ENCODE data around the gene PCNT. TPM values are rescaled to one million over a fixed set of nuclear protein-coding genes. Genes with fewer than 3 reads are reported as not detected.

PCNT gene
- total and polyA plus RNA-seq, 10 of the 15 experiments (the other 5 are each of a cell fraction or from before 2014, with no cell fraction given), result 2.9 to 39.6 (median 20.5) TPM

DNA sequence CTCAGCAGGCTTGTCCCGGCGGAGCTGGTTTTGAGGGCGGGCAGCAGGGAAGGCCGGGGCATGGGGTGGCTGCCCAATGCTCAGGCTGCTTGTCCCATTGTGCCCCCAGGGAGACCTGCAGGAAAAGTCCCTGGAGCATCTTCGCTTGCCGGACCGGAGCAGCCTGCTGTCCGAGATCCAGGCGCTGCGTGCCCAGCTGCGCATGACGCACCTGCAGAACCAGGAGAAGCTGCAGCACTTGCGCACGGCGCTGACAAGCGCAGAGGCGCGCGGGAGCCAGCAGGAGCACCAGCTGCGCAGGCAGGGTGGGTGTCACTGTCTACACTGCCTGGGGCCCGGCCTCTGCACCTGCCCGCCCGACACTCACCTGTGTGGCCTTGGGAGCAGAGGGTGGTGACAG lies 104.3 kb downstream of the PCNT start:
- Histone ChIP-seq H3K4me1 (ENCODE audit: control insufficient read depth, insufficient read depth, low read length) (no peaks in the 10 kb centered on the region), H3K4me3 (no peak overlapping the region), H4K20me1 (ENCODE audit: control insufficient read depth, insufficient read depth) (no peaks in the 10 kb centered on the region), H3K4me2 (ENCODE audit: control insufficient read depth, insufficient read depth) (no peak overlapping the region), H2AFZ (ENCODE audit: control insufficient read depth, low read depth, low read length) (no peak overlapping the region), H3K9me3 (replicated peaks; ENCODE audit: control insufficient read depth, insufficient read depth, low read length) (no peaks in the 10 kb centered on the region), H3K9ac (ENCODE audit: control insufficient read depth, insufficient read depth, low read length) (no peak overlapping the region), H3K79me2 (ENCODE audit: control insufficient read depth, insufficient read depth, low read length) (no peaks in the 10 kb centered on the region), H3K27me3 (replicated peaks in 1 of 2; ENCODE audit: control insufficient read depth in 2 of 2, insufficient read depth in 2 of 2, low read length in 1 of 2) (no peaks in the 10 kb centered on the region), H3K27ac (ENCODE audit: control insufficient read depth, insufficient read depth) (no peak overlapping the region), H3K36me3 (ENCODE audit: control insufficient read depth in 2 of 2, insufficient read depth in 2 of 2, low read length in 1 of 2) (peaks cover 0 to 23% of the 10 kb centered on the region in 2 experiments; a peak in 3 of 4 replicates)
- no peak for ATAC-seq
- ChIA-PET RAD21 (ENCODE audit: unreplicated experiment) (no interaction called here), SMC1A (ENCODE audit: uncharacterized antibody, unreplicated experiment) (no interaction called here), POLR2A (no interaction called here), CTCF (no interaction called here)
- FAIRE-seq, result no peak
- no peak for DNase-seq (ENCODE audit: low read depth, low spot score)
- WGBS (ENCODE audit: insufficient coverage, insufficient replicate concordance, low lambda C conversion rate, missing lambda C conversion rate), result 99% methylated on average over 23 of the region's 23 CpGs
- in situ Hi-C loops (cut with MboI), result no loop called here
- TF ChIP-seq PAX5 (IDR thresholded peaks at IDR 0.05; ENCODE audit: borderline replicate concordance, low read depth, low read length), result no peak
- no TSS peak for BruUV-seq (replicated peaks)
- intact Hi-C loops (cut with micrococcal nuclease; ENCODE audit: unreplicated experiment), result no loop called here

DNA sequence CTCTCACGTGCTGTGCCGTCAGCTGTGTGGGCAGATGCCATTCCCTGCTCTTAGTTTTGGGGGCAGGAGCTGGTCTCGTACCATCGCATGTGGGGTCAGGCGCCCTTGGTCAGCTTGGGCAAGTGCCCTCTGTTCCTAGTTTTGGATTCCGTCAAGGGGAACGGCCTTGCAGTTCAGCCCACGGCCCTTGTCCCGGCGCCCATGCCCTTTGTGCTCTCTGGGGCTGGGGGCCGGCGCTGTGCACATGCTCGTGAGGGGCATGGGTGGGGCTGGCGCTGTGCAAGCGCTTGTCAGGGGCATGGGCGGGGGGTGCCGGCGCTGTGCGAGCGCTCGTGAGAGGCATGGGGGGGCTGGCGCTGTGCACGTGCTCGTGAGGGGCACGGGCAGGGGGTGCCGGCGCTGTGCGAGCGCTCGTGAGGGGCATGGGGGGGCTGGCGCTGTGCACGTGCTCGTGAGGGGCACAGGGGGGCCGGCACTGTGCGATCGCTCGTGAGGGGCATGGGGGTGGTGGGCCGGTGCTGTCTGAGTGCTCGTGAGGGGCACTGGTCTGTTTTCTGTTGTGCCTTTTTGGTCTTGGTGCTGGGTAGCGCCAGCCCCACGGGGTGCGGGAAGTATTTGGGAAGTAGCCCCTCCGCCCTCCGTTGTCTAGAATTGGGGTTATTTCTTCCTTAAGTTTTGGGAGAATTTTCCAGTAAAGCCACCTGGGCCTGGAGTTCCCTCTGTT lies 105.2 kb downstream of the PCNT start:
- Histone ChIP-seq H3K9me3 (replicated peaks; ENCODE audit: control insufficient read depth, insufficient read depth, low read length) (no peaks in the 10 kb centered on the region), H3K36me3 (ENCODE audit: control insufficient read depth in 2 of 2, insufficient read depth in 2 of 2, low read length in 1 of 2) (peaks cover 0 to 23% of the 10 kb centered on the region in 2 experiments; a peak in 3 of 4 replicates), H3K27ac (ENCODE audit: control insufficient read depth, insufficient read depth) (no peak overlapping the region), H3K4me3 (no peak overlapping the region), H3K9ac (ENCODE audit: control insufficient read depth, insufficient read depth, low read length) (no peak overlapping the region), H3K4me1 (ENCODE audit: control insufficient read depth, insufficient read depth, low read length) (no peaks in the 10 kb centered on the region), H3K27me3 (replicated peaks in 1 of 2; ENCODE audit: control insufficient read depth in 2 of 2, insufficient read depth in 2 of 2, low read length in 1 of 2) (no peaks in the 10 kb centered on the region), H4K20me1 (ENCODE audit: control insufficient read depth, insufficient read depth) (no peaks in the 10 kb centered on the region), H3K4me2 (ENCODE audit: control insufficient read depth, insufficient read depth) (no peak overlapping the region), H3K79me2 (ENCODE audit: control insufficient read depth, insufficient read depth, low read length) (no peaks in the 10 kb centered on the region), H2AFZ (ENCODE audit: control insufficient read depth, low read depth, low read length) (no peak overlapping the region)
- in situ Hi-C loops (cut with MboI), result no loop called here
- no TSS peak for BruUV-seq (replicated peaks)
- CTCF ChIA-PET, result no interaction called here
- intact Hi-C loops (cut with micrococcal nuclease; ENCODE audit: unreplicated experiment), result no loop called here
- POLR2A ChIA-PET, result no interaction called here
- ATAC-seq (no peak), FAIRE-seq (no peak), DNase-seq (ENCODE audit: low read depth, low spot score) (no peak)
- SMC1A ChIA-PET (ENCODE audit: uncharacterized antibody, unreplicated experiment), result no interaction called here
- whole genome bisulfite sequencing (ENCODE audit: insufficient coverage, insufficient replicate concordance, low lambda C conversion rate, missing lambda C conversion rate), result 97% methylated on average over 31 of the region's 44 CpGs
- RAD21 ChIA-PET (ENCODE audit: unreplicated experiment), result no interaction called here
- TF ChIP-seq, protein P1, sequence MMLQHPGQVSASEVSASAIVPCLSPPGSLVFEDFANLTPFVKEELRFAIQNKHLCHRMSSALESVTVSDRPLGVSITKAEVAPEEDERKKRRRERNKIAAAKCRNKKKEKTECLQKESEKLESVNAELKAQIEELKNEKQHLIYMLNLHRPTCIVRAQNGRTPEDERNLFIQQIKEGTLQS (IDR thresholded peaks at IDR 0.05; ENCODE audit: borderline replicate concordance, extremely low read depth, low read depth, low read length), result no peak
- no peak for TF ChIP-seq ATF7 (IDR thresholded peaks at IDR 0.05; ENCODE audit: low read depth)
- TF ChIP-seq, protein P2, sequence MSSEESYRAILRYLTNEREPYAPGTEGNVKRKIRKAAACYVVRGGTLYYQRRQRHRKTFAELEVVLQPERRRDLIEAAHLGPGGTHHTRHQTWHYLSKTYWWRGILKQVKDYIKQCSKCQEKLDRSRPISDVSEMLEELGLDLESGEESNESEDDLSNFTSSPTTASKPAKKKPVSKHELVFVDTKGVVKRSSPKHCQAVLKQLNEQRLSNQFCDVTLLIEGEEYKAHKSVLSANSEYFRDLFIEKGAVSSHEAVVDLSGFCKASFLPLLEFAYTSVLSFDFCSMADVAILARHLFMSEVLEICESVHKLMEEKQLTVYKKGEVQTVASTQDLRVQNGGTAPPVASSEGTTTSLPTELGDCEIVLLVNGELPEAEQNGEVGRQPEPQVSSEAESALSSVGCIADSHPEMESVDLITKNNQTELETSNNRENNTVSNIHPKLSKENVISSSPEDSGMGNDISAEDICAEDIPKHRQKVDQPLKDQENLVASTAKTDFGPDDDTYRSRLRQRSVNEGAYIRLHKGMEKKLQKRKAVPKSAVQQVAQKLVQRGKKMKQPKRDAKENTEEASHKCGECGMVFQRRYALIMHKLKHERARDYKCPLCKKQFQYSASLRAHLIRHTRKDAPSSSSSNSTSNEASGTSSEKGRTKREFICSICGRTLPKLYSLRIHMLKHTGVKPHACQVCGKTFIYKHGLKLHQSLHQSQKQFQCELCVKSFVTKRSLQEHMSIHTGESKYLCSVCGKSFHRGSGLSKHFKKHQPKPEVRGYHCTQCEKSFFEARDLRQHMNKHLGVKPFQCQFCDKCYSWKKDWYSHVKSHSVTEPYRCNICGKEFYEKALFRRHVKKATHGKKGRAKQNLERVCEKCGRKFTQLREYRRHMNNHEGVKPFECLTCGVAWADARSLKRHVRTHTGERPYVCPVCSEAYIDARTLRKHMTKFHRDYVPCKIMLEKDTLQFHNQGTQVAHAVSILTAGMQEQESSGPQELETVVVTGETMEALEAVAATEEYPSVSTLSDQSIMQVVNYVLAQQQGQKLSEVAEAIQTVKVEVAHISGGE (CRISPR knock-in tag; IDR thresholded peaks at IDR 0.05), result no peak
- no peak for TF ChIP-seq NRF1 (conservative IDR thresholded peaks at IDR 0.05; ENCODE audit: low read depth, low read length)
- TF ChIP-seq ZNF24 (IDR thresholded peaks at IDR 0.05), result no peak
- no peak for TF ChIP-seq CHD1 (IDR thresholded peaks at IDR 0.05; ENCODE audit: low read depth, low read length)
- TF ChIP-seq, protein P3, sequence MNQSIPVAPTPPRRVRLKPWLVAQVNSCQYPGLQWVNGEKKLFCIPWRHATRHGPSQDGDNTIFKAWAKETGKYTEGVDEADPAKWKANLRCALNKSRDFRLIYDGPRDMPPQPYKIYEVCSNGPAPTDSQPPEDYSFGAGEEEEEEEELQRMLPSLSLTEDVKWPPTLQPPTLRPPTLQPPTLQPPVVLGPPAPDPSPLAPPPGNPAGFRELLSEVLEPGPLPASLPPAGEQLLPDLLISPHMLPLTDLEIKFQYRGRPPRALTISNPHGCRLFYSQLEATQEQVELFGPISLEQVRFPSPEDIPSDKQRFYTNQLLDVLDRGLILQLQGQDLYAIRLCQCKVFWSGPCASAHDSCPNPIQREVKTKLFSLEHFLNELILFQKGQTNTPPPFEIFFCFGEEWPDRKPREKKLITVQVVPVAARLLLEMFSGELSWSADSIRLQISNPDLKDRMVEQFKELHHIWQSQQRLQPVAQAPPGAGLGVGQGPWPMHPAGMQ (IDR thresholded peaks at IDR 0.05; ENCODE audit: borderline replicate concordance), result no peak
- TF ChIP-seq RAD21 (IDR thresholded peaks at IDR 0.05; ENCODE audit: insufficient read depth, low read depth, low read length), result no peak
- no peak for TF ChIP-seq ZNF207 (IDR thresholded peaks at IDR 0.05; ENCODE audit: borderline replicate concordance)
- no peak for TF ChIP-seq CBX5 (IDR thresholded peaks at IDR 0.05; ENCODE audit: low read depth)
